WI38 (cell line): ENCODE results near the gene GIMAP4.
"Not testable (repeated sequence)": the region's sequence is repeated elsewhere in the genome, so short reads cannot be mapped to it uniquely, and the experiment has no call there.

Experiments
- H3K4me3 ChIP-seq: 2 replicates; pipeline ENCODE4 v1.5.1; 2011; ENCODE audit warnings: low read depth, mild to moderate bottlenecking, control low read depth, low read length
- TF ChIP-seq, protein P1 (sequence below): IDR thresholded peaks from 2 replicates; pipeline ENCODE4 v1.5.1; 2012; ENCODE audit warnings: low read depth, mild to moderate bottlenecking, control low read depth, low read length

GIMAP4 gene

DNA sequence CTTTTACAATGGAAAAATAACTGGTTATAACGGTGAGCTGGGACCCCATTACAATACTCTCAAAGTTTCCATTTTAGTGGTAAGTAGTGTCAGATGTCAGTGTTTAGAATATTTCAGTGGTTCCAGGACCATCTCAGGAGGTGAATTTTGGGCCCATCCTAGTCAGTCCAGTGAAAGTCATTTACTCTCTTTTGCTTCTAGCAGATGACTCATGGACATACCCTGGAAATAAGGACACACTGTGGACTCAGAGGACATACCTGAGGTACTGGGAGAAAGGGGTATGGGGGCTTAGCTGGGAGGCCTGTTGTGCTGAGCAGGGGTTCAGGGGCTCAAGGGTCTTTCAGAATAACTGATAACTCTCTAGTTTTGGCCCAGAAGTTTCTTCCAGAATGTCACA, 618 bp upstream of the GIMAP4 start:
- TF ChIP-seq, protein P1, sequence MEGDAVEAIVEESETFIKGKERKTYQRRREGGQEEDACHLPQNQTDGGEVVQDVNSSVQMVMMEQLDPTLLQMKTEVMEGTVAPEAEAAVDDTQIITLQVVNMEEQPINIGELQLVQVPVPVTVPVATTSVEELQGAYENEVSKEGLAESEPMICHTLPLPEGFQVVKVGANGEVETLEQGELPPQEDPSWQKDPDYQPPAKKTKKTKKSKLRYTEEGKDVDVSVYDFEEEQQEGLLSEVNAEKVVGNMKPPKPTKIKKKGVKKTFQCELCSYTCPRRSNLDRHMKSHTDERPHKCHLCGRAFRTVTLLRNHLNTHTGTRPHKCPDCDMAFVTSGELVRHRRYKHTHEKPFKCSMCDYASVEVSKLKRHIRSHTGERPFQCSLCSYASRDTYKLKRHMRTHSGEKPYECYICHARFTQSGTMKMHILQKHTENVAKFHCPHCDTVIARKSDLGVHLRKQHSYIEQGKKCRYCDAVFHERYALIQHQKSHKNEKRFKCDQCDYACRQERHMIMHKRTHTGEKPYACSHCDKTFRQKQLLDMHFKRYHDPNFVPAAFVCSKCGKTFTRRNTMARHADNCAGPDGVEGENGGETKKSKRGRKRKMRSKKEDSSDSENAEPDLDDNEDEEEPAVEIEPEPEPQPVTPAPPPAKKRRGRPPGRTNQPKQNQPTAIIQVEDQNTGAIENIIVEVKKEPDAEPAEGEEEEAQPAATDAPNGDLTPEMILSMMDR = no peak
- H3K4me3 ChIP-seq = no peak overlapping the region

DNA sequence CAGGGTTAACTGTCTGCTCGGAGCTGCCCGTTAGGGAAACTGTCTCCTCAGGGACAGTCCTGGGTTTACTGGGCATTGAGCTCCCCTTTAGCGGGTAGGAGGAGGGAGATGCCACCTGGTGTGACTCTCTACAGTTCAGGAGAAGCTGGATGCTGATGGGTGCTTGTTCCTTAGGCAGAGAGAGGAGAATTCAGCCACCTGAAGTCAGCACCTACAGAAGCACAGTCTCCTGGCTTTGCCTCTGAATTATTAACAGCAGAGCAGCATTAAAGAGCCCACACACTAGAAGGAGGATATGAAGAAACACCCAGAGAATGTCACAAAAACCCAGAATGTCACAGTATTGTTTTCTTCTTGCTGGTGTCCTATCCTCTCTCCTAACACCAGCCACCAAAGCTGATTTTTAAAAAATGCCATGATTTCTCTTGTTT, 696 bp downstream of the GIMAP4 start:
- H3K4me3 ChIP-seq = no peak overlapping the region
- TF ChIP-seq, protein P1 = no peak

DNA sequence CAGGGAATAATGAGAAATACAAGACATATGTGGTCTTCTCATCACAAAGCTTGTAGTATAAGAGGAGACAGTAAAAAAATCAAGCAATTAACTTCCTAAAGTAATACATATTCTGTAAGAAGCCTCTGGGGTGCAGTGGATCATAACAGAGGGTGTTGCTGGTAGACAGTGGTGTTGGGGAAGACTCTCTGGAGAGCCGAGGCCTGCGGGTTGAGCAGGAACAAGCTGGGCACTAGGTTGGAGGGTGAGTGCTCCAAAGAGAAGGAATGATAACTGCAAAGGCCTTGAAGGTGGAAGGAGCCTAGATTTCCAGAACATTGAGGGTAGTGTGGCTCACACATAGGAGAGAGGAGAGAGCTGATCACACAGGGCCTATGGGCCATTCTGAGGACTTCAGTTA, 1.5 kb downstream of the GIMAP4 start:
- TF ChIP-seq, protein P1 = no peak
- no peak overlapping the region for H3K4me3 ChIP-seq

DNA sequence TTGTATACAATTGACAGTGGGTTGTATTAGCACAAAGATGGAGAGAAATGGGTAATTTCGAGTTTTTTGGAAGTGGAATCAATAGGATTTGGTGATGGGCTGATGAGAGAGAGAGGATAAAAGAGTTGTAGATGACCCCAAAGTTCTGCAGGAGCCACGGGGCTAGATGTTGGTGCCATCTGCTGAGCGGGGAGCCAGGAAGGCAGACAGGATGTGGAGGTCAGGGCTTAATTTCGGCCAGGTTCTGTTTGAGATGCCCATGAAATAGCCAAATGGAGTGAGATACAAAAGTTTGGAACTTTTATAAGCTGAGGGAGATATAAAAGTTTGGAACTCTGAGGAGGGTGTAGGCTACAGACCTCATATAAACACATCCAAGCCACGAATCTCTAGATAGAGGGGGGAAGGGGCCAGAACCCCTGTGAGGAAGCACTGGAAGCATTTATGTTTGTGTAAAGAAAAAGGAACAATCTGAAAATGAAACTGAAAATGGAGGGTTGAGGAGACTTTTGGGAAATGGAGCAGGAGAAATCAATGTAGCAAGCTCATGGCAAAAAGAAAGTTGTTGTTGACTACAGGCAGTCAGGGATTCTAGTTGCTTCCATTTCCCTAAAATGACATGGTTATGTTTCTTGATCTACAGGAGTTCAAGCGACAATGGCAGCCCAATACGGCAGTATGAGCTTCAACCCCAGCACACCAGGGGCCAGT, 2.2 kb downstream of the GIMAP4 start:
- no peak overlapping the region for H3K4me3 ChIP-seq
- TF ChIP-seq, protein P1 = no peak

DNA sequence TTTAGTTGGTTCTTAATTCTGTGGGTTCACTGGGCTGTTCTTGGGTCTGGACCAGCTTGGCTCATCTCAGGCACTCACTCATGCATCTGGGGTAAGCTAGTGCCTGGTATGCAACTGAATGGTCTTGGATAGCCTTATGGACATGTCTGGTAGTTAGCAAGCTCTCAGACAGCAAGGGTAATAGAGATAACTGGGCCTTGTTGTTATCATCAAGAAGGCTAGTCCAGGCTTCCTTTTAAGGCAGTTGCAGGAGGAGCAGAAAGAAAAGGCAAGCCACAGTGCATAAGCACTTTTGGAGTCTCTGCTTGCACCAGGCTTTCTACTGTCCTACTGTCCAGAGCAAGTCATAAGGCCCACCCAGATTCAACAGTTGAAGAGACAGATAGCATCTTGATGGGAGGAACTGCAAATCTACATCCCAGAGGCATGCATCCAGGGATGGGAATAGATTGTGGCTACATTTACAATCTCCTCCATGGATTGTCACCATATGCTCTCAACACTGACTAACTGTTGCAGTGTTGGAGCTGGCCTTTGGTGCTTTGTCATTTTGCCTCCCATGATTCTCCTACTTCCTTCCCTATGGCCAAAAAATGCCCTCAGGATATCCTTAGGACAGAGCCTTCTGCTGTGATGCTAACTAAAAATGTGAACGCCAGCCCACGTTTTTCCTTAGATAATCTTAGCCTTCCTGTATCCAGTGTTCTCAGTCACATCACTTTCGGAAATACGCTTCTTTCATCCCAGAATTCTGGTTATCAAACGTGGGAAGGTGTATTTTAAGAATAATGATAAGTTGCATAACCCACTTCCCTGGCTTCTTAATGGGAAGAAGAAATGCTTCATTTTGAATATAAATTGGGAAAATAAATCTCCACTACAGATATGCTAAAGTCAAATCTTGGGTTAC, 3.6 kb downstream of the GIMAP4 start:
- TF ChIP-seq, protein P1 = no peak
- H3K4me3 ChIP-seq = no peak overlapping the region

DNA sequence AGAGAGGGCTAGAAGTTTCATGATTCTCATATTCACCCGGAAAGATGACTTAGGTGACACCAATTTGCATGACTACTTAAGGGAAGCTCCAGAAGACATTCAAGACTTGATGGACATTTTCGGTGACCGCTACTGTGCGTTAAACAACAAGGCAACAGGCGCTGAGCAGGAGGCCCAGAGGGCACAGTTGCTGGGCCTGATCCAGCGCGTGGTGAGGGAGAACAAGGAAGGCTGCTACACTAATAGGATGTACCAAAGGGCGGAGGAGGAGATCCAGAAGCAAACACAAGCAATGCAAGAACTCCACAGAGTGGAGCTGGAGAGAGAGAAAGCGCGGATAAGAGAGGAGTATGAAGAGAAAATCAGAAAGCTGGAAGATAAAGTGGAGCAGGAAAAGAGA, 5.3 kb downstream of the GIMAP4 start:
- TF ChIP-seq, protein P1 = no peak
- H3K4me3 ChIP-seq = no peak overlapping the region

DNA sequence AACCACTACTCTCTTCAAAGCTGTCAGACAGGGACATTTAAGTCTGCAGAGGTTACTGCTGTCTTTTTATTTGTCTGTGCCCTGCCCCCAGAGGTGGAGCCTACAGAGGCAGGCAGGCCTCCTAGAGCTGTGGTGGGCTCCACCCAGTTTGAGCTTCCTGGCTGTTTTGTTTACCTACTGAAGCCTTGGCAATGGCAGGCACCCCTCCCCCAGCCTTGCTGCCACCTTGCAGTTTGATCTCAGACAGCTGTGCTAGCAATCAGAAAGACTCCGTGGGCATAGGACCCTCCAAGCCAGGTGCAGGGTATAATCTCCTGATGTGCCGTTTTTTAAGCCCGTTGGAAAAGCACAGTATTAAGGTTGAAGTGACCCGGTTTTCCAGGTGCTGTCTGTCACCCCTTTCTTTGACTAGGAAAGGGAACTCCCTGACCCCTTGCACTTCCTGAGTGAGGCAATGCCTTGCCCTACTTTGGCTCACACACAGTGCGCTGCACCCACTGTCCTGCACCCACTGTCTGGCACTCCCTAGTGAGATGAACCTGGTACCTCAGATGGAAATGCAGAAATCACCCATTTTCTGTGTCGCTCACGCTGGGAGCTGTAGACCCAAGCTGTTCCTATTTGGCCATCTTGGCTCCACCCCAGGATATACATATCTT, 12.9 kb downstream of the GIMAP4 start:
- H3K4me3 ChIP-seq = not testable (repeated sequence)
